ENCODE results near the gene TTC22. TPM values are rescaled to one million over a fixed set of nuclear protein-coding genes. Genes with fewer than 3 reads are reported as not detected.

The TTC22 gene
- total RNA-seq, 4 donors from 2014 or later = 0.10 to 0.24 (median 0.13) TPM; not detected in 1

- Histone ChIP-seq H3K36me3 (no peaks in the 10 kb centered on the region), H3K4me3 (no peak overlapping the region), H3K27me3 (peaks cover 7 to 18% (median 9%) of the 10 kb centered on the region in 3 donors), H3K9me3 (no peaks in the 10 kb centered on the region), H3K4me1 (no peaks in the 10 kb centered on the region), H3K27ac (no peak overlapping the region)
- DNase-seq (no peak), ATAC-seq (no peak)
- intact Hi-C loops (cut with DNase I; ENCODE audit: low total_unique reads) (no loop called here), in situ Hi-C loops (cut with MboI; ENCODE audit: low sequenced_read_pairs in 4 of 4) (no loop called here)
- no peak for TF ChIP-seq CTCF (IDR thresholded peaks at IDR 0.05 in 4 of 5, conservative IDR thresholded peaks at IDR 0.05 in 1 of 5)
- TF ChIP-seq POLR2A (IDR thresholded peaks at IDR 0.05) = no peak
These were observed 5.8 kb downstream of the TTC22 start for GRCh38 chr1:54795356-54795665.

- ATAC-seq (no peak), DNase-seq (no peak)
- no peaks in the 10 kb centered on the region for H3K9me3 ChIP-seq
- H3K27me3 ChIP-seq = peaks cover 7 to 18% (median 9%) of the 10 kb centered on the region in 3 donors
- H3K4me3 ChIP-seq = no peak overlapping the region
- TF ChIP-seq POLR2A (IDR thresholded peaks at IDR 0.05) (no peak), CTCF (IDR thresholded peaks at IDR 0.05 in 4 of 5, conservative IDR thresholded peaks at IDR 0.05 in 1 of 5) (no peak)
- intact Hi-C loops (cut with DNase I; ENCODE audit: low total_unique reads) = no loop called here
- no peaks in the 10 kb centered on the region for H3K4me1 ChIP-seq
- no peak overlapping the region for H3K27ac ChIP-seq
- in situ Hi-C loops (cut with MboI; ENCODE audit: low sequenced_read_pairs in 4 of 4) = no loop called here
- no peaks in the 10 kb centered on the region for H3K36me3 ChIP-seq
These were observed 6.4 kb downstream of the TTC22 start for GRCh38 chr1:54794451-54795355.

DNA sequence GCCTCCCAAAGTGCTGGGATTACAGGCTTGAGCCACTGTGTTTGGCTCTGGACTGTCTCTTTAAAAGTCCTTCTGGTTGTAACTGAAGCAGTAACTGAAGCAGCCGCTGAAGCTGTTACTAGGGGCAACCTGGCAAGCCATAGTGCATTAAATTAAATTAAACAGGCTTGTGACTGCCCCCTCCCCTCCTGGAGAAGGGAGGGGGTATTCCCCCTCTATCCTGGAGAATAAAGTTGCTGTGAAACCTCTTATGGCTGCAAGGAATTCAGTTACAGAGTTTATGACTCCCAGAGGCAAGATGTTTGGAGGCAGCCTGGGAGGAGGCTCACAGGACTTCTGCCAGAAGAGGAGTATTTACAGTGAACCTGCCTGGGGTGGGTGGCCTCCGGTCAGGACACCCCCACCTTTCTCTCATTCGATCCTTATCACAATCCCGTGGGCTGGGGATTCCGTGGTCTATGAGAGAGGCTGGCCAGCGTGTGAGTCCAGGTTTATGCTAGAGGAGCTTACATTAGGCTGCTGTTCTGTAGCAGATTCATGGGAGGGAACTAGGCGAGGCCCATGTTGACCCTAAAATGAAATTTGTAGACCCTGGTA, 8.3 kb downstream of the TTC22 start:
- intact Hi-C loops (cut with DNase I; ENCODE audit: low total_unique reads) = no loop called here
- TF ChIP-seq POLR2A (IDR thresholded peaks at IDR 0.05) = no peak
- TF ChIP-seq CTCF (IDR thresholded peaks at IDR 0.05 in 4 of 5, conservative IDR thresholded peaks at IDR 0.05 in 1 of 5) = no peak
- no peak overlapping the region for H3K4me3 ChIP-seq
- peaks cover 7 to 18% (median 9%) of the 10 kb centered on the region in 3 donors for H3K27me3 ChIP-seq
- ATAC-seq (no peak), DNase-seq (no peak)
- in situ Hi-C loops (cut with MboI; ENCODE audit: low sequenced_read_pairs in 4 of 4) = no loop called here
- H3K36me3 ChIP-seq = no peaks in the 10 kb centered on the region
- no peak overlapping the region for H3K27ac ChIP-seq
- no peaks in the 10 kb centered on the region for H3K4me1 ChIP-seq
- no peaks in the 10 kb centered on the region for H3K9me3 ChIP-seq

GRCh38 chr1:54791880-54792522, 9.1 kb downstream of the TTC22 start:
- DNase-seq (no peak), ATAC-seq (no peak)
- no peaks in the 10 kb centered on the region for H3K36me3 ChIP-seq
- no peak overlapping the region for H3K4me3 ChIP-seq
- no peaks in the 10 kb centered on the region for H3K4me1 ChIP-seq
- TF ChIP-seq CTCF (IDR thresholded peaks at IDR 0.05 in 4 of 5, conservative IDR thresholded peaks at IDR 0.05 in 1 of 5) = no peak
- TF ChIP-seq POLR2A (IDR thresholded peaks at IDR 0.05) = no peak
- H3K27ac ChIP-seq = no peak overlapping the region
- H3K9me3 ChIP-seq = no peaks in the 10 kb centered on the region
- in situ Hi-C loops (cut with MboI; ENCODE audit: low sequenced_read_pairs in 4 of 4) (no loop called here), intact Hi-C loops (cut with DNase I; ENCODE audit: low total_unique reads) (no loop called here)
- peaks cover 7 to 18% (median 9%) of the 10 kb centered on the region in 3 donors for H3K27me3 ChIP-seq
